Measurements from ENCODE around the gene EHD1.

The EHD1 gene

DNA sequence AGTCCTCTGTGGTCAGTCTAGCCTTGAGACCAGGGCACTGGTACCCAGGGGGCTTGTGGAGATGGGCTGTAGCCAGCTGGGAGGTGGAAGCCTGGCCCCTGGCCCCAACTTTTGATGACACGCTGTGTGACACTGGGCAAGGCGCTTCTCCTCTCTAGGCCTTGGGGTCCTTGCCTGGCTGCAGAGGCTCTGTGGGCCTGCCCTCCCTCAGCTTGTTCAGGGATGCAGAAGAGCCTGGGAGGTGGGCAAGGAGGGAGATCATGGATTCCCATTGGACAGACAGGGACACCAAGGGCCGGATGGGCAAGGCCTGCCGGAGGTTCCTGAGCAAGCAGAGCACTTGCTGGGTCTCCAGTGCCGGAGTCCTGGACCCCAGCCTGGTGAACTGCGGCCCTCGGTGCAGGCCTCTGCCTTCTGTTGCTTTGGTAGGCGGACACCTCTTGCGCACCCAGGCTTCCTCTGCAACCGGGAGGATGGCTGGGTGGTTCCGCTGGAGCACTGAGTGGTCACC, 44.8 kb upstream of the EHD1 start:
- ChIA-PET POLR2A (ENCODE audit: low non-redundant PET) (no interaction called here), CTCF (interaction anchor here (0.8 to 1.1 kb wide), 2 partner anchors 35 to 103 kb away, joined by 3 to 5 read pairs; no protein-coding TSS in a partner anchor)
- peak overlapping the region; percentile 92 for H3K27ac ChIP-seq
- TF ChIP-seq, protein P1, sequence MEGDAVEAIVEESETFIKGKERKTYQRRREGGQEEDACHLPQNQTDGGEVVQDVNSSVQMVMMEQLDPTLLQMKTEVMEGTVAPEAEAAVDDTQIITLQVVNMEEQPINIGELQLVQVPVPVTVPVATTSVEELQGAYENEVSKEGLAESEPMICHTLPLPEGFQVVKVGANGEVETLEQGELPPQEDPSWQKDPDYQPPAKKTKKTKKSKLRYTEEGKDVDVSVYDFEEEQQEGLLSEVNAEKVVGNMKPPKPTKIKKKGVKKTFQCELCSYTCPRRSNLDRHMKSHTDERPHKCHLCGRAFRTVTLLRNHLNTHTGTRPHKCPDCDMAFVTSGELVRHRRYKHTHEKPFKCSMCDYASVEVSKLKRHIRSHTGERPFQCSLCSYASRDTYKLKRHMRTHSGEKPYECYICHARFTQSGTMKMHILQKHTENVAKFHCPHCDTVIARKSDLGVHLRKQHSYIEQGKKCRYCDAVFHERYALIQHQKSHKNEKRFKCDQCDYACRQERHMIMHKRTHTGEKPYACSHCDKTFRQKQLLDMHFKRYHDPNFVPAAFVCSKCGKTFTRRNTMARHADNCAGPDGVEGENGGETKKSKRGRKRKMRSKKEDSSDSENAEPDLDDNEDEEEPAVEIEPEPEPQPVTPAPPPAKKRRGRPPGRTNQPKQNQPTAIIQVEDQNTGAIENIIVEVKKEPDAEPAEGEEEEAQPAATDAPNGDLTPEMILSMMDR (conservative IDR thresholded peaks at IDR 0.05; ENCODE audit: low read depth) = no peak
- DNase-seq (ENCODE audit: low spot score) = no peak

GRCh38 chr11:64921384-64921783, 43.0 kb upstream of the EHD1 start:
- CTCF ChIA-PET = no interaction called here
- peak overlapping the region; percentile 10; the same call in 1 of the 2 replicates for H3K27ac ChIP-seq
- TF ChIP-seq, protein P1 (conservative IDR thresholded peaks at IDR 0.05; ENCODE audit: low read depth) = no peak
- DNase-seq (ENCODE audit: low spot score) = no peak
- POLR2A ChIA-PET (ENCODE audit: low non-redundant PET) = no interaction called here

DNA sequence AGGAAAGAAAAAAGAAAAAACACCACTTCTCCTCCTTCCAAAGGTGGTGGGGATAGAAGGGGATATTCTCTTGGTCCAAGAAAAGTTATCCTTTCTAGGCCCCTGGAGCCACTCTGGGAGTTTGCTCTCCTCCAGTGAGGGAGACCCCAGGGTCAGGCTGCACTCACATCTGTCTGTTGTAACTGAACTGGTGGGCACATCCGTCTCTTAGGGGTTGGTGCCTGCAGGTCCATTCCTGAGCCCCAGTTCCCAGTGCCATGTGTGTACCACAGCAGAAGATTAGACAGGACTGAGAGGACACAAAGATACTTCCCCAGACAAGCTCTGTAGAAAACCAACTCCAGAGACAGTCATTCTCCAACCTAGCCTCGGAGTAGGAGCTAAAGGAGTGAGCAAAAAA, 41.7 kb upstream of the EHD1 start:
- no peak for DNase-seq (ENCODE audit: low spot score)
- H3K27ac ChIP-seq = peak overlapping the region; percentile 65
- CTCF ChIA-PET = no interaction called here
- TF ChIP-seq, protein P1 (conservative IDR thresholded peaks at IDR 0.05; ENCODE audit: low read depth) = no peak
- POLR2A ChIA-PET (ENCODE audit: low non-redundant PET) = no interaction called here

GRCh38 chr11:64919627-64920026, 41.2 kb upstream of the EHD1 start:
- no peak for DNase-seq (ENCODE audit: low spot score)
- ChIA-PET POLR2A (ENCODE audit: low non-redundant PET) (interaction anchor here (0.6 to 0.7 kb wide), 2 partner anchors 121 to 214 kb away, joined by 3 to 4 read pairs; partner anchors contain the start of gene SAC3D1), CTCF (no interaction called here)
- TF ChIP-seq, protein P1 (conservative IDR thresholded peaks at IDR 0.05; ENCODE audit: low read depth) = no peak
- peak overlapping the region; percentile 65 for H3K27ac ChIP-seq

GRCh38 chr11:64918017-64918416, 39.6 kb upstream of the EHD1 start:
- peak overlapping the region; percentile 65 for H3K27ac ChIP-seq
- ChIA-PET CTCF (interaction anchor here (0.6 to 1.8 kb wide), 5 partner anchors 24 to 397 kb away, joined by 3 to 5 read pairs (median 3); partner anchors contain the start of gene ARL2), POLR2A (ENCODE audit: low non-redundant PET) (no interaction called here)
- TF ChIP-seq, protein P1 (conservative IDR thresholded peaks at IDR 0.05; ENCODE audit: low read depth) = no peak; the same call in 1 of the 2 replicates
- no peak for DNase-seq (ENCODE audit: low spot score)

- H3K27ac ChIP-seq = peak overlapping the region; percentile 82
- CTCF ChIA-PET = interaction anchor here (0.6 to 1.8 kb wide), 5 partner anchors 24 to 398 kb away, joined by 3 to 5 read pairs (median 3); partner anchors contain the start of gene ARL2
- TF ChIP-seq, protein P1 (conservative IDR thresholded peaks at IDR 0.05; ENCODE audit: low read depth) = no peak
- POLR2A ChIA-PET (ENCODE audit: low non-redundant PET) = no interaction called here
- DNase-seq (ENCODE audit: low spot score) = no peak
These were observed 39.2 kb upstream of the EHD1 start for GRCh38 chr11:64917663-64917995.
